ENCODE data around the gene CHST3. TPM values are rescaled to one million over a fixed set of nuclear protein-coding genes. Genes with fewer than 3 reads are reported as not detected.
"Not testable (repeated sequence)": the region's sequence is repeated elsewhere in the genome, so short reads cannot be mapped to it uniquely, and the experiment has no call there.

Gene CHST3
- total and polyA plus RNA-seq, 2 experiments from 2014 or later: 1.9 to 22.5 TPM

DNA sequence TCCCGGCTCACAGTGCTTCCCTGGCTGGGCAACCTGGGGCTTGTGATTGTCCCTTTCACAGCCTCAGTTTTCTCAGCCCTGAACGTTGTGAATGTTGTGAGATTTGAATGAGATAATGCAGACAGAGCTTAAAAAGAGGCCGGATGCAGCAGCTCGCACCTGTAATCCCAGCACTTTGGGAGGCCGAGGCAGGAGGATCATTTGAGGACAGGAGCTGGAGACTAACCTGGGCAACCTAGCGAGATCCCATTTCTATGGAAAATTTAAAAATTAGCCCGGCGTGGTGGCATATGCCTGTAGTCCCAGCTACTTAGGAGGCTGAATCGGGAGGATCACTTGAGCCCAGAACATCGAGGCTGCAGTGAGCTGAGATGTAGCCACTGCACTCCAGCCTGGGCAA is 67.5 kb downstream of the CHST3 start:
- DNase-seq (ENCODE audit: low read depth in 1 of 2, low spot score in 1 of 2): no peak
- H3K9me3 ChIP-seq (ENCODE audit: low read depth): no peaks in the 10 kb centered on the region
- TF ChIP-seq CTCF (IDR thresholded peaks at IDR 0.05; ENCODE audit: low read depth, low read length): no peak
- H3K4me3 ChIP-seq: no peak overlapping the region
- no peaks in the 10 kb centered on the region for H3K4me1 ChIP-seq (ENCODE audit: low read depth)
- no peaks in the 10 kb centered on the region for H3K36me3 ChIP-seq
- no peaks in the 10 kb centered on the region for H3K27me3 ChIP-seq
- no peak overlapping the region for H3K27ac ChIP-seq

- not testable (repeated sequence) for H3K36me3 ChIP-seq; H3K4me1 ChIP-seq (ENCODE audit: low read depth); H3K27ac ChIP-seq; H3K4me3 ChIP-seq; H3K9me3 ChIP-seq (ENCODE audit: low read depth); DNase-seq (ENCODE audit: low read depth in 1 of 2, low spot score in 1 of 2); H3K27me3 ChIP-seq
These were observed 68.4 kb downstream of the CHST3 start for GRCh38 chr10:72032409-72033162.

GRCh38 chr10:72034040-72034499 is 69.9 kb downstream of the CHST3 start:
- no peaks in the 10 kb centered on the region for H3K36me3 ChIP-seq
- no peaks in the 10 kb centered on the region for H3K27me3 ChIP-seq
- H3K9me3 ChIP-seq (ENCODE audit: low read depth): no peaks in the 10 kb centered on the region
- no peak for TF ChIP-seq CTCF (IDR thresholded peaks at IDR 0.05; ENCODE audit: low read depth, low read length)
- DNase-seq (ENCODE audit: low read depth in 1 of 2, low spot score in 1 of 2): no peak
- no peaks in the 10 kb centered on the region for H3K4me1 ChIP-seq (ENCODE audit: low read depth)
- H3K4me3 ChIP-seq: no peak overlapping the region
- H3K27ac ChIP-seq: no peak overlapping the region

DNA sequence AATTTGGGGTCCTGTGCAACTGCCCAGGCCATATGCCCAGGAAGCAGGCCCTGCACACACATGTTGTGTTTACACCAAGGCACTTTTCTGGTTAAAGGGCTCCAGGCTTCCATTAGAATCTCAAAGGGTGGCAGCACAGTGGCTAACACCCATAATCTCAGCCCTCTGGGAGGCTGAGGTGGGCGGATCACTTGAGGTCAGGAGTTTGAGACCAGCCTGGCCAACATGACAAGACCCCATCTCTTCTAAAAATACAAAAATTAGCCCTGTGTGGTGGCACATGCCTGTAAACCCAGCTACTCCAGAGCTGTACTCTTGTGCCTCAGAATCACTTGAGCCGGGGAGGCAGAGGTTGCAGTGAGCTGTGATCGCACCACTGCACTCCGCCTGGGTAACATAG is 70.6 kb downstream of the CHST3 start:
- Histone ChIP-seq H3K9me3 (ENCODE audit: low read depth) (no peaks in the 10 kb centered on the region), H3K4me3 (no peak overlapping the region), H3K27me3 (no peaks in the 10 kb centered on the region), H3K27ac (no peak overlapping the region), H3K36me3 (no peaks in the 10 kb centered on the region), H3K4me1 (ENCODE audit: low read depth) (no peaks in the 10 kb centered on the region)
- no peak for DNase-seq (ENCODE audit: low read depth in 1 of 2, low spot score in 1 of 2)
- no peak for TF ChIP-seq CTCF (IDR thresholded peaks at IDR 0.05; ENCODE audit: low read depth, low read length)

DNA sequence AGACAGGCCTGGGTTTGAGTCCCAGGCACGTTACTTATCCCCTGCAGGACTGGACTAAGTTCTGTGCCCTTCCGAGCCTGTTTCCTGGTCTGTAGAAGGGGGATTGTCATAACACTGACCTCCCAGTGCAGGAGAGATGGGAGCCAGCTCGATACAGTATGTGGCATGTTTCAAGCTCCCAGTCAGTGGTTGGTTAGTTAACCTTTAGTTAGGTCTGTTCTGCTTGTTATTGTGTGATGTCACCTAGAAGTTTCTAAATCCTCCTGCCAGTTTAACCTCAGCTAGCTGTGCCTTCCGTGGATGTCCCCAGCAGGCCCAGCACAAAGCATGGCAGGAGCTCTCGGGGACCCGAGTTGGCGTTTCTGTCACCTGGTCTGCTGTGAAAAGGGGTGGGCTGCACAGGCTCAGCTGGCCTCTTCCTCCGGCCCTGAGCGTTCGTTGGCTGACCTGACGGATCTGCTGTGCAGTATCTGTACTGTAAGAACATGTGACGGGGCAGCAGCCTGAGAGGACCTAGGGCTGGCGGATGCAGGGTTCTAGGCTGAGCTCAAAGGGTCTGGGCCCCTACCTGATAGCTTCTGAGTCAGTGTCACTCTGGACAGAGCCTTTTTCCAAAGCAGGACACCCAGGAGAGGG is 71.2 kb downstream of the CHST3 start:
- no peak overlapping the region for H3K27ac ChIP-seq
- peak in 1 of 2 donors; percentile 17 for DNase-seq (ENCODE audit: low read depth in 1 of 2, low spot score in 1 of 2)
- H3K27me3 ChIP-seq: no peaks in the 10 kb centered on the region
- H3K9me3 ChIP-seq (ENCODE audit: low read depth): no peaks in the 10 kb centered on the region
- no peak for TF ChIP-seq CTCF (IDR thresholded peaks at IDR 0.05; ENCODE audit: low read depth, low read length)
- H3K4me3 ChIP-seq: no peak overlapping the region
- no peaks in the 10 kb centered on the region for H3K4me1 ChIP-seq (ENCODE audit: low read depth)
- H3K36me3 ChIP-seq: no peaks in the 10 kb centered on the region

GRCh38 chr10:72037266-72037665 is 73.1 kb downstream of the CHST3 start:
- Histone ChIP-seq H3K9me3 (ENCODE audit: low read depth) (no peaks in the 10 kb centered on the region), H3K4me3 (no peak overlapping the region), H3K27me3 (no peaks in the 10 kb centered on the region), H3K36me3 (no peaks in the 10 kb centered on the region), H3K4me1 (ENCODE audit: low read depth) (no peaks in the 10 kb centered on the region), H3K27ac (no peak overlapping the region)
- DNase-seq (ENCODE audit: low read depth in 1 of 2, low spot score in 1 of 2): no peak
- no peak for TF ChIP-seq CTCF (IDR thresholded peaks at IDR 0.05; ENCODE audit: low read depth, low read length)
